GM12892 (cell line): Measurements from ENCODE around the gene HSD3B1.

Experiments
- POLR2A ChIP-seq: IDR thresholded peaks from 2 replicates; pipeline ENCODE4 v1.6.1; 2011; ENCODE audit warnings: low read depth, low read length, control low read depth
- TAF1 ChIP-seq: IDR thresholded peaks from 2 replicates; pipeline ENCODE4 v1.6.1; 2011; ENCODE audit warnings: low read depth, mild to moderate bottlenecking, control low read depth, low read length, borderline replicate concordance

- no peak for TF ChIP-seq POLR2A
- TF ChIP-seq TAF1 = no peak
Observed at GRCh38 chr1:119541389-119541788, 34.4 kb downstream of the HSD3B1 start.
